Activated T-helper 2 cell treated with anti-CD3 and anti-CD28 coated beads, Interferon-gamma antibody, Interleukin-2, Interleukin-4, amounts not matched to agents 10 μg/mL and 5 μg/mL and 100 μg/mL, durations not matched to agents 14 hours and 24 hours and 36 hours (primary cell): ENCODE data around the gene ZNF142. TPM values are rescaled to one million over a fixed set of nuclear protein-coding genes. Genes with fewer than 3 reads are reported as not detected.

Experiments
- DNase-seq: peaks from one replicate; pipeline ENCODE4 v3.0.0; 2021; ENCODE audit warnings: low spot score
- H3K27ac Mint-ChIP-seq: one replicate; pipeline ENCODE4 v1.8.0; 2021; ENCODE audit warnings: mixed read lengths
- H3K27me3 Mint-ChIP-seq: one replicate; pipeline ENCODE4 v1.8.0; 2021; ENCODE audit warnings: low read depth, mixed read lengths
- H3K36me3 Mint-ChIP-seq: one replicate; pipeline ENCODE4 v1.8.0; 2021; ENCODE audit warnings: low read depth, mixed read lengths
- H3K4me1 Mint-ChIP-seq: one replicate; pipeline ENCODE4 v1.8.0; 2021; ENCODE audit warnings: low read depth, mixed read lengths
- H3K4me3 Mint-ChIP-seq: one replicate; pipeline ENCODE4 v1.8.0; 2021; ENCODE audit warnings: low read depth, mild to moderate bottlenecking, moderate library complexity, mixed read lengths
- H3K9me3 Mint-ChIP-seq: one replicate; pipeline ENCODE4 v1.8.0; 2021; ENCODE audit warnings: mixed read lengths
- intact Hi-C: fragments of 100-400 bp; cut with micrococcal nuclease; formaldehyde crosslinking; loops from one replicate; pipeline ENCODE4 v1.15.1; 2023
- total RNA-seq: library from RNA; stranded (reverse); gene quantifications from 2 replicates; pipeline ENCODE4 v1.2.3, GENCODE V29; 2022

The ZNF142 gene
- total RNA-seq, 1 donor from 2014 or later, result 51.0 TPM

DNA sequence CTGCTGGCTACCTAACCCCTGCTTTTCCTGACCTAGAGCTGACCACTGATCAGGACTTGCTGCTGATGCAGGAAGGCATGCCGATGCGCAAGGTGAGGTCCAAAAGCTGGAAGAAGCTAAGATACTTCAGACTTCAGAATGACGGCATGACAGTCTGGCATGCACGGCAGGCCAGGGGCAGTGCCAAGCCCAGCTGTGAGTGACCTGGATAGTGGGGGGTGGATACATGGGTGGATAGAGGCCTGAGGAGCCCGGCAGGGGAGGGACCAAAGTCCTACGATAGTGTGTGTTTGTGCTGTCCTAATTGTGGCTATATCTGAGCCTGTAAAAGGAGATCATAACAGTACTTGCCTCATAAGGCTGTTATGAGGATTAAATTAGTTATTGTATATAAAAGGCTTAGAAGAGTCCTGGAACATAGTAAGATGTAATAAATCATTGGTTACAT, 43.5 kb downstream of the ZNF142 start:
- no peaks in the 10 kb centered on the region for H3K4me1 Mint-ChIP-seq
- no peak overlapping the region for H3K27ac Mint-ChIP-seq
- no peak for DNase-seq
- H3K4me3 Mint-ChIP-seq, result no peak overlapping the region
- no peaks in the 10 kb centered on the region for H3K9me3 Mint-ChIP-seq
- intact Hi-C loops, result no loop called here
- H3K27me3 Mint-ChIP-seq, result no peaks in the 10 kb centered on the region
- H3K36me3 Mint-ChIP-seq, result no peaks in the 10 kb centered on the region

DNA sequence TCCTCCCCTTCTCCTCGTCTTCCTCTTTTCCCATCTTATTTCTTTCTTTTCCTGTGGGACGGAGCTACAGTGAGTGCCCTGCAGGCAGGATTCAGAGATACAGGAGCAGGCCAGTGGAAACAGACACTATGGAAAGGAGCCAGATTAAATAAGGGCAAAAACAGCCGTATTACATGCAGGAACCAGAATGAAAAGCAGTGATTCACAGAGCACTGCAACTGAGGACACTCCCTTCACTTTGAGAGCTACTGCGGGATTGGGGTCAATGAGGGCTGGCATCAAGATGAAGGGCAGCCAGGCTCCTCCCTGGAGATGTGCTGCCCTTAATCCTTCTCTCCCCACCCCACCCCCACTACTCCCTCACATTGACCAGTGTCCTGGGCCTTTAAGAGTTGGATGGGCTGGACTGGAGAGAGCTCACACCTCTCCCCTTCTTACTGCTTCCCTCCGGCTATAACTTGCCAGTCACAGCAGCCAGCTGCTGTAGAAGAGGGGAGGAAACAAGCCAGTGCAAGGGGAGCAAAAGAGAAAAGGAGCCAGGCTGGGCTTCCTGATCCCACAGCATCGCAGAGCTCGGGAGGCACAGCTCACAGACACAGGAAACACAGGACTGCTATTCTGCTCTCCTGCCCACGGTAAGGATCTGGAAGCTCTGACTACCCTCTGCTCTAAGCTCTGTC, 51.8 kb downstream of the ZNF142 start, which contains the start of gene PLCD4:
PLCD4 (plus strand) TSS at position 464 of the 680 bp plus-strand sequence. CDS start 7,841 bp downstream, outside the sequence.
- no peak for DNase-seq
- no peaks in the 10 kb centered on the region for H3K36me3 Mint-ChIP-seq
- peaks cover 17% of the 10 kb centered on the region for H3K27me3 Mint-ChIP-seq
- no peaks in the 10 kb centered on the region for H3K9me3 Mint-ChIP-seq
- intact Hi-C loops, result no loop called here
- H3K27ac Mint-ChIP-seq, result no peak within 1 kb of the TSS
- H3K4me1 Mint-ChIP-seq, result no peaks in the 10 kb centered on the region
- no peak within 1 kb of the TSS for H3K4me3 Mint-ChIP-seq

DNA sequence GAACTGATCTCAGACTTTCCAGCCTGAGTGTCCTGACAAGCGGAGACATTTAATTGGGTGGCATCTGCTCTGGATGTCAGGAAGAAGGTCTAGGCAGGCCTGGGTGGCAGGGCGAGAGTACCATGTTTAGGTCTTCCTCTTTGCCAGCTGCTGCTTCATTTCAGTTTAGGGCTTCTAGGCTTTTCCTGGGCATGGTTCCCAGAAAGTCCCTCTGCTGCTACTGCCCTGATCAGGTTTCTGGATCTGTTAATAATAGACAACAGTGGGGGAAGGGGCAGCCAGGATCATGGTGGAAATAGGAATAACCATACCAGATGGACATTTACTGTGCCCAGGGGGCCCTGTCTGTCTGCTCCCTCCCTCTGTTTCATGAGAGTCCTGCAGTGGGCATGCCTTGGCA, 54.0 kb downstream of the ZNF142 start:
- intact Hi-C loops, result no loop called here
- Mint-ChIP-seq H3K27ac (no peak overlapping the region), H3K4me1 (no peaks in the 10 kb centered on the region), H3K27me3 (peaks cover 17% of the 10 kb centered on the region), H3K4me3 (no peak overlapping the region), H3K36me3 (no peaks in the 10 kb centered on the region), H3K9me3 (no peaks in the 10 kb centered on the region)
- no peak for DNase-seq

Other genes starting within 250 kb of the ZNF142 start
- gene VIL1, start 240.5 kb downstream of the ZNF142 start, total RNA-seq, result not detected in 2 replicates
- gene USP37, start 91.3 kb downstream of the ZNF142 start, total RNA-seq, result 40.7 and 43.7 TPM in 2 replicates
- gene CNOT9, start 90.8 kb downstream of the ZNF142 start, total RNA-seq, result 127 and 135 TPM in 2 replicates
- gene PLCD4, start 51.7 kb downstream of the ZNF142 start, total RNA-seq, result 0.18 and 0.23 TPM in 2 replicates
- gene BCS1L, start 60 bp upstream of the ZNF142 start, total RNA-seq, result 77.3 and 83.1 TPM in 2 replicates
- 21.6 and 25.8 TPM in 2 replicates for gene RNF25, start 12.4 kb upstream of the ZNF142 start, total RNA-seq
- gene STK36, start 12.5 kb upstream of the ZNF142 start, total RNA-seq, result 14.4 and 17.9 TPM in 2 replicates
- gene TTLL4, start 51.2 kb upstream of the ZNF142 start, total RNA-seq, result 55.7 and 64.7 TPM in 2 replicates
- gene CYP27A1, start 122.5 kb upstream of the ZNF142 start, total RNA-seq, result not detected in 2 replicates
- gene PRKAG3, start 172.2 kb upstream of the ZNF142 start, total RNA-seq, result not detected in 2 replicates
- not detected in 2 replicates for gene WNT6, start 200.2 kb upstream of the ZNF142 start, total RNA-seq
- gene WNT10A, start 221.2 kb upstream of the ZNF142 start, total RNA-seq, result 0.18 and 0.59 TPM in 2 replicates